ENCODE results near the gene MICAL3. TPM values are rescaled to one million over a fixed set of nuclear protein-coding genes. Genes with fewer than 3 reads are reported as not detected.

The MICAL3 gene
- polyA plus RNA-seq, 2 of the 4 experiments (the other 2 are of a cell fraction): 20.5 to 30.1 TPM

DNA sequence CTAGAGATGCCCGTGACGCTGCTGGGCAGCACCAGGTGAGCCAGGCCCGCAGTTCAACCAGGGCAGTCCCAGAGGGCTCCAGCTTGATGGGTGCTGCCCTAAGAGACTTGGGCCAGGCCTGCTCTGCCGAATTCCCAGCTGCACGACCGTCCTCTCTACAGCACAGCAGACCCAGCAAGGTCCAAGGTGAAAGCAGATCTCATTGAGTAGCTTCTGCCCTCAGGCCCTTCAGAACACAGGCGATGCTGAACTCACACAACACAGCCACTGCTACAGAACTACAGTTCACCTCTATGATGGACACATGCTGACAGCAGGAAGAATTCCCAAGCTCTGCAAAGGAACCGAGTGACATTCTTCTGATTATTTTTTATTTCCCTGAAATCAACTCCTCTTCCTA is 81.6 kb downstream of the MICAL3 start:
- no peak overlapping the region for H3K27ac ChIP-seq
- ATAC-seq (no peak), DNase-seq (ENCODE audit: low read depth in 1 of 2, low spot score in 1 of 2) (no peak), FAIRE-seq (no peak)
- TF ChIP-seq NR3C1 (IDR thresholded peaks at IDR 0.05): no peak
- TF ChIP-seq ZC3H11A (IDR thresholded peaks at IDR 0.05): no peak
- TF ChIP-seq EHMT2 (IDR thresholded peaks at IDR 0.05; ENCODE audit: low read depth): no peak
- no peak for TF ChIP-seq REST (IDR thresholded peaks at IDR 0.05)
- TF ChIP-seq ATOH8 (CRISPR knock-in tag; IDR thresholded peaks at IDR 0.05; ENCODE audit: low read depth): no peak
- no peak for TF ChIP-seq POLR2AphosphoS2 (conservative IDR thresholded peaks at IDR 0.05; ENCODE audit: low read length)
- TF ChIP-seq HDAC2 (IDR thresholded peaks at IDR 0.05): no peak
- no peaks in the 10 kb centered on the region for H3K9me3 ChIP-seq
- WGBS (ENCODE audit: missing lambda C conversion rate): 96% methylated on average over 5 of the region's 8 CpGs
- no peak overlapping the region for H3K4me3 ChIP-seq
- H3K4me1 ChIP-seq: peaks cover 12% of the 10 kb centered on the region; the same call in 2 of the 3 replicates
- ChIA-PET POLR2A (no interaction called here), CTCF (interaction anchor here (1.0 to 3.0 kb wide), 4 partner anchors 10 to 133 kb away, joined by 3 to 9 read pairs (median 4); no protein-coding TSS in a partner anchor)
- no peak overlapping the region for H3K4me2 ChIP-seq

DNA sequence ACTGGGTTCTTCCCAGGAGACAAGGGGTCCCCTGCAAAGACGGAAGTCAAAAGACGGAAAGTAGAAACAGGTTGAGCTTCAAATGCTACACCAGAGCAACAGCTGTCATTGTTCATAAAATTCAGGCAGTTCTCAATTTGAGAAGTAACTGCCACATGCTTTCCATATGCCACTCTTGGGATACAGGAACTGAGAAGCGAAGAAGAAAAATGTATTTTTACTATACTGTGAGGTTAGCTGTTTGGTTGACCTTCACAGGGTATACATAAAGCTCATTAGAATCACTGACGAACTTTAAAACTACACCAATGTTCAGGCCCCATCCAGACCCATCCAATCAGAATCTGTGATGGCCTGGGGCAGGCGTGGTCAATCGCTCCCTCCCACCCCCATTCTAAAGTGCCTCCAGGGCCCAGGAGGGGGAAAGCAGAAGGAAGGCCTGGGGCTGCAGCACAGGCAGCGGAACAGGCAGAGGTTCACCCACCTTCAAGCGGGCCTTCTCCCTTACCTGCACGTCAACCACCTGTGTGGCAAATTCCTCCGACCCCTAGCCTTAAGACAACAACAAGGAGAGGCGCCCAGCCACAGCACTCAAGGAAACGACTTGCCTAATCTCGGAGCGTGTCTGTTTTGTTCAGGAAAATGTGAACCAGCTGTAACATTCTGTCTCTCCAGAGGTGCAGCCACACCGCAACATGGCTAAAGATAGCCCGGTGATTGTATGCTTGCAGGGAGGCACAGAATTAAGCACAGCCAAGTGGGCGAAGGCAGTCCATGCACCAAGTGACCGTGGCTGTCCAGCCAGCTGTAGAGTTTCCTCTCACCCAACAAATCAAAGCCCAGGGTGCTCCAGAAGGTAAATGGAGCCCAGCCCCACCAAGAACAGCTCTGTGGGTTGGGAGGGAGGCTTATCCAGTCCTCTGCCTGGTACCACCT is 82.6 kb downstream of the MICAL3 start:
- no peak overlapping the region for H3K4me3 ChIP-seq
- ChIA-PET POLR2A (no interaction called here), CTCF (interaction anchor here (1.0 to 3.0 kb wide), 4 partner anchors 11 to 134 kb away, joined by 3 to 9 read pairs (median 4); no protein-coding TSS in a partner anchor)
- H3K4me2 ChIP-seq: no peak overlapping the region
- no peak for FAIRE-seq
- no peak overlapping the region for H3K27ac ChIP-seq
- peaks cover 12% of the 10 kb centered on the region; the same call in 2 of the 3 replicates for H3K4me1 ChIP-seq
- no peak for ATAC-seq
- no peak for DNase-seq (ENCODE audit: low read depth in 1 of 2, low spot score in 1 of 2)
- H3K9me3 ChIP-seq: no peaks in the 10 kb centered on the region
- WGBS (ENCODE audit: missing lambda C conversion rate): 95% methylated on average over 18 of the region's 18 CpGs
- TF ChIP-seq HDAC2 (IDR thresholded peaks at IDR 0.05) (no peak), ZFP36 (IDR thresholded peaks at IDR 0.05; ENCODE audit: borderline replicate concordance, partially characterized antibody) (no peak), FOXS1 (CRISPR knock-in tag; IDR thresholded peaks at IDR 0.05) (no peak)

DNA sequence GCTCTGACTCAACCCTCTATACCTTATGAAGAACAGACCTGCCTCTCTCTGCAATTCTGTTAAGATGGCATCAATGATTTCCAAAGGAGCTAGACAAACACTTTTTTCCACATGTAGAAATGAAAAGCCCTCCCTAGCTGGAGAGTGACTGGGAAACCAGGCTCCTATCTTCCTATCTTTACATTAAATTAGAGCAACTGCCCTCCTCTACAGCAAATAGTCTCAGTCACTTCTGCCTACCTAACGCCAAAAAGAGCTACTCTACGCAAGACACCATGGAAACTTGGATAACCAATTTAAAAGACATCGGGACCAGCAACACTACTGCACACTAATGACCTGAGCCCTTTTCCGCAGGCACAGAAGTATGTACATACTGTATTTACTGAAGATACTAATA is 84.8 kb downstream of the MICAL3 start:
- Histone ChIP-seq H3K4me1 (peaks cover 12% of the 10 kb centered on the region; the same call in 1 of the 3 replicates), H3K9me3 (no peaks in the 10 kb centered on the region), H3K4me3 (no peak overlapping the region), H3K27ac (no peak overlapping the region), H3K4me2 (no peak overlapping the region)
- ChIA-PET CTCF (no interaction called here), POLR2A (no interaction called here)
- TF ChIP-seq MYC (IDR thresholded peaks at IDR 0.05; ENCODE audit: borderline replicate concordance, low read length) (no peak), EP300 (IDR thresholded peaks at IDR 0.05) (no peak), NPAS2 (CRISPR knock-in tag; IDR thresholded peaks at IDR 0.05; ENCODE audit: borderline replicate concordance) (no peak), ATOH8 (CRISPR knock-in tag; IDR thresholded peaks at IDR 0.05; ENCODE audit: low read depth) (no peak), FOSL2 (IDR thresholded peaks at IDR 0.05) (no peak), FOSL2 (CRISPR knock-in tag; IDR thresholded peaks at IDR 0.05) (no peak), JUN (IDR thresholded peaks at IDR 0.05) (no peak), CHD4 (IDR thresholded peaks at IDR 0.05; ENCODE audit: borderline replicate concordance) (no peak), ESRRA (IDR thresholded peaks at IDR 0.05; ENCODE audit: borderline replicate concordance, low read length) (no peak), BHLHE40 (IDR thresholded peaks at IDR 0.05; ENCODE audit: low read depth, low read length) (no peak), SREBF2 (IDR thresholded peaks at IDR 0.05) (no peak), MAZ (IDR thresholded peaks at IDR 0.05; ENCODE audit: borderline replicate concordance, low read depth, low read length) (no peak), HOXA7 (CRISPR knock-in tag; IDR thresholded peaks at IDR 0.05) (no peak)
- TF ChIP-seq, protein P1, sequence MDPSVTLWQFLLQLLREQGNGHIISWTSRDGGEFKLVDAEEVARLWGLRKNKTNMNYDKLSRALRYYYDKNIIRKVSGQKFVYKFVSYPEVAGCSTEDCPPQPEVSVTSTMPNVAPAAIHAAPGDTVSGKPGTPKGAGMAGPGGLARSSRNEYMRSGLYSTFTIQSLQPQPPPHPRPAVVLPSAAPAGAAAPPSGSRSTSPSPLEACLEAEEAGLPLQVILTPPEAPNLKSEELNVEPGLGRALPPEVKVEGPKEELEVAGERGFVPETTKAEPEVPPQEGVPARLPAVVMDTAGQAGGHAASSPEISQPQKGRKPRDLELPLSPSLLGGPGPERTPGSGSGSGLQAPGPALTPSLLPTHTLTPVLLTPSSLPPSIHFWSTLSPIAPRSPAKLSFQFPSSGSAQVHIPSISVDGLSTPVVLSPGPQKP (IDR thresholded peaks at IDR 0.05; ENCODE audit: low read depth, low read length): no peak
- DNase-seq (ENCODE audit: low read depth in 1 of 2, low spot score in 1 of 2): no peak
- ATAC-seq: no peak
- WGBS (ENCODE audit: missing lambda C conversion rate): 98% methylated on average over 4 of the region's 4 CpGs
- FAIRE-seq: no peak
